Liver (tissue), 3 donors: ENCODE data around the gene ZNF205.
"Not testable (repeated sequence)": the region's sequence is repeated elsewhere in the genome, so short reads cannot be mapped to it uniquely, and the experiment has no call there.

ENCODE experiments used
- EGR1 ChIP-seq, 2 donors: IDR thresholded peaks; 2 replicates each; pipeline ENCODE4 v1.6.1; 2016 to 2018; ENCODE audit warnings: antibody characterized with exemption in 2 of 2, low read depth in 2 of 2
- FOXA1 ChIP-seq: IDR thresholded peaks from 2 replicates; pipeline ENCODE4 v1.6.1; 2016; ENCODE audit warnings: antibody characterized with exemption
- JUND ChIP-seq, 2 donors: IDR thresholded peaks; 2 replicates each; pipeline ENCODE4 v1.6.1; 2016; ENCODE audit warnings: antibody characterized with exemption in 2 of 2
- RAD21 ChIP-seq, 2 donors: IDR thresholded peaks; 2 replicates each; pipeline ENCODE4 v1.6.1; 2016; ENCODE audit warnings: antibody characterized with exemption in 2 of 2, mild to moderate bottlenecking in 2 of 2
- RXRA ChIP-seq, 2 donors: IDR thresholded peaks; 2 replicates each; pipeline ENCODE4 v1.6.1; 2017 to 2018; ENCODE audit warnings: antibody characterized with exemption in 2 of 2, mild to moderate bottlenecking in 1 of 2
- SP1 ChIP-seq: IDR thresholded peaks from 2 replicates; pipeline ENCODE4 v1.6.1; 2018; ENCODE audit warnings: antibody characterized with exemption, mild to moderate bottlenecking
- TAF1 ChIP-seq: conservative IDR thresholded peaks from 2 replicates; pipeline ENCODE4 v1.6.1; 2016; ENCODE audit warnings: antibody characterized with exemption, mild to moderate bottlenecking
- YY1 ChIP-seq: IDR thresholded peaks from 2 replicates; pipeline ENCODE4 v1.6.1; 2016; ENCODE audit warnings: antibody characterized with exemption, mild to moderate bottlenecking
- TF ChIP-seq, protein P1 (sequence below): fragments of 150-350 bp; IDR thresholded peaks from 2 replicates; pipeline ENCODE4 v1.5.1; 2017; ENCODE audit warnings: improper control_type of control experiment, low read depth, low read length; ENCODE audit not compliant: missing input control
- TF ChIP-seq, protein P2 (sequence below): IDR thresholded peaks from 2 replicates; pipeline ENCODE4 v1.6.1; 2016; ENCODE audit warnings: antibody characterized with exemption
- TF ChIP-seq, protein P3 (sequence below): IDR thresholded peaks from 2 replicates; pipeline ENCODE4 v1.6.1; 2016; ENCODE audit warnings: antibody characterized with exemption
- TF ChIP-seq, protein P4 (sequence below): IDR thresholded peaks from 2 replicates; pipeline ENCODE4 v1.6.1; 2016; ENCODE audit warnings: antibody characterized with exemption
- TF ChIP-seq, protein P5 (sequence below): IDR thresholded peaks from 2 replicates; pipeline ENCODE4 v1.6.1; 2016; ENCODE audit warnings: antibody characterized with exemption, mild to moderate bottlenecking
- donor health status: healthy.
- donor health status: healthy.

DNA sequence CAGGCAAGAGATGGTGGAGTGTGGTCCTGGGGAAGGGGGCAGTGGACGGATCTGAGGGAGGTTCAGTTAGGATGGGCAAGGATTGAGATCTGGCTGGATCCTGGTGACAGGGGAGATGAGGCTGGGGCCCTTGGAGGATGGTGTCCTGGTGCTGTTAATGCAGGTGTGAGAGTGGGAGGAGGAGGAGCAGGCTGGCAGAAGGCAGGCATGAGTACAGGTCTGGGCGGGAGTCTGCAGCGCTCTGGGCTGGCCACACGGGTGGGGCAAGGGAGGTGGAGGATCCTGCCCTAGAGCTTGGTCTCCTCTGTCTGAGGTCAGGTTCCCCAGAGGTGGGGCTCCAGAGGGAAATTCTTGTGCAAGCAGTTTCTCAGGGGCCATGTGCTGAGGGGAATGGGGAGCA lies 40.2 kb upstream of the ZNF205 start:
- TF ChIP-seq, protein P1, sequence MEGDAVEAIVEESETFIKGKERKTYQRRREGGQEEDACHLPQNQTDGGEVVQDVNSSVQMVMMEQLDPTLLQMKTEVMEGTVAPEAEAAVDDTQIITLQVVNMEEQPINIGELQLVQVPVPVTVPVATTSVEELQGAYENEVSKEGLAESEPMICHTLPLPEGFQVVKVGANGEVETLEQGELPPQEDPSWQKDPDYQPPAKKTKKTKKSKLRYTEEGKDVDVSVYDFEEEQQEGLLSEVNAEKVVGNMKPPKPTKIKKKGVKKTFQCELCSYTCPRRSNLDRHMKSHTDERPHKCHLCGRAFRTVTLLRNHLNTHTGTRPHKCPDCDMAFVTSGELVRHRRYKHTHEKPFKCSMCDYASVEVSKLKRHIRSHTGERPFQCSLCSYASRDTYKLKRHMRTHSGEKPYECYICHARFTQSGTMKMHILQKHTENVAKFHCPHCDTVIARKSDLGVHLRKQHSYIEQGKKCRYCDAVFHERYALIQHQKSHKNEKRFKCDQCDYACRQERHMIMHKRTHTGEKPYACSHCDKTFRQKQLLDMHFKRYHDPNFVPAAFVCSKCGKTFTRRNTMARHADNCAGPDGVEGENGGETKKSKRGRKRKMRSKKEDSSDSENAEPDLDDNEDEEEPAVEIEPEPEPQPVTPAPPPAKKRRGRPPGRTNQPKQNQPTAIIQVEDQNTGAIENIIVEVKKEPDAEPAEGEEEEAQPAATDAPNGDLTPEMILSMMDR = not testable (repeated sequence)
- TF ChIP-seq, protein P2, sequence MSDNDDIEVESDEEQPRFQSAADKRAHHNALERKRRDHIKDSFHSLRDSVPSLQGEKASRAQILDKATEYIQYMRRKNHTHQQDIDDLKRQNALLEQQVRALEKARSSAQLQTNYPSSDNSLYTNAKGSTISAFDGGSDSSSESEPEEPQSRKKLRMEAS = not testable (repeated sequence)
- not testable (repeated sequence) for TF ChIP-seq JUND (IDR thresholded peaks at IDR 0.05); RAD21 (IDR thresholded peaks at IDR 0.05); FOXA1; YY1; RXRA (IDR thresholded peaks at IDR 0.05); TAF1; EGR1 (IDR thresholded peaks at IDR 0.05; ENCODE audit: low read depth in 2 of 2); SP1
- TF ChIP-seq, protein P3, sequence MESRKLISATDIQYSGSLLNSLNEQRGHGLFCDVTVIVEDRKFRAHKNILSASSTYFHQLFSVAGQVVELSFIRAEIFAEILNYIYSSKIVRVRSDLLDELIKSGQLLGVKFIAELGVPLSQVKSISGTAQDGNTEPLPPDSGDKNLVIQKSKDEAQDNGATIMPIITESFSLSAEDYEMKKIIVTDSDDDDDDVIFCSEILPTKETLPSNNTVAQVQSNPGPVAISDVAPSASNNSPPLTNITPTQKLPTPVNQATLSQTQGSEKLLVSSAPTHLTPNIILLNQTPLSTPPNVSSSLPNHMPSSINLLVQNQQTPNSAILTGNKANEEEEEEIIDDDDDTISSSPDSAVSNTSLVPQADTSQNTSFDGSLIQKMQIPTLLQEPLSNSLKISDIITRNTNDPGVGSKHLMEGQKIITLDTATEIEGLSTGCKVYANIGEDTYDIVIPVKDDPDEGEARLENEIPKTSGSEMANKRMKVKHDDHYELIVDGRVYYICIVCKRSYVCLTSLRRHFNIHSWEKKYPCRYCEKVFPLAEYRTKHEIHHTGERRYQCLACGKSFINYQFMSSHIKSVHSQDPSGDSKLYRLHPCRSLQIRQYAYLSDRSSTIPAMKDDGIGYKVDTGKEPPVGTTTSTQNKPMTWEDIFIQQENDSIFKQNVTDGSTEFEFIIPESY = not testable (repeated sequence)
- TF ChIP-seq, protein P4, sequence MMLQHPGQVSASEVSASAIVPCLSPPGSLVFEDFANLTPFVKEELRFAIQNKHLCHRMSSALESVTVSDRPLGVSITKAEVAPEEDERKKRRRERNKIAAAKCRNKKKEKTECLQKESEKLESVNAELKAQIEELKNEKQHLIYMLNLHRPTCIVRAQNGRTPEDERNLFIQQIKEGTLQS = not testable (repeated sequence)
- TF ChIP-seq, protein P5, sequence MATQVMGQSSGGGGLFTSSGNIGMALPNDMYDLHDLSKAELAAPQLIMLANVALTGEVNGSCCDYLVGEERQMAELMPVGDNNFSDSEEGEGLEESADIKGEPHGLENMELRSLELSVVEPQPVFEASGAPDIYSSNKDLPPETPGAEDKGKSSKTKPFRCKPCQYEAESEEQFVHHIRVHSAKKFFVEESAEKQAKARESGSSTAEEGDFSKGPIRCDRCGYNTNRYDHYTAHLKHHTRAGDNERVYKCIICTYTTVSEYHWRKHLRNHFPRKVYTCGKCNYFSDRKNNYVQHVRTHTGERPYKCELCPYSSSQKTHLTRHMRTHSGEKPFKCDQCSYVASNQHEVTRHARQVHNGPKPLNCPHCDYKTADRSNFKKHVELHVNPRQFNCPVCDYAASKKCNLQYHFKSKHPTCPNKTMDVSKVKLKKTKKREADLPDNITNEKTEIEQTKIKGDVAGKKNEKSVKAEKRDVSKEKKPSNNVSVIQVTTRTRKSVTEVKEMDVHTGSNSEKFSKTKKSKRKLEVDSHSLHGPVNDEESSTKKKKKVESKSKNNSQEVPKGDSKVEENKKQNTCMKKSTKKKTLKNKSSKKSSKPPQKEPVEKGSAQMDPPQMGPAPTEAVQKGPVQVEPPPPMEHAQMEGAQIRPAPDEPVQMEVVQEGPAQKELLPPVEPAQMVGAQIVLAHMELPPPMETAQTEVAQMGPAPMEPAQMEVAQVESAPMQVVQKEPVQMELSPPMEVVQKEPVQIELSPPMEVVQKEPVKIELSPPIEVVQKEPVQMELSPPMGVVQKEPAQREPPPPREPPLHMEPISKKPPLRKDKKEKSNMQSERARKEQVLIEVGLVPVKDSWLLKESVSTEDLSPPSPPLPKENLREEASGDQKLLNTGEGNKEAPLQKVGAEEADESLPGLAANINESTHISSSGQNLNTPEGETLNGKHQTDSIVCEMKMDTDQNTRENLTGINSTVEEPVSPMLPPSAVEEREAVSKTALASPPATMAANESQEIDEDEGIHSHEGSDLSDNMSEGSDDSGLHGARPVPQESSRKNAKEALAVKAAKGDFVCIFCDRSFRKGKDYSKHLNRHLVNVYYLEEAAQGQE = not testable (repeated sequence)
